Epithelial cell of prostate (primary cell): Measurements from ENCODE around the gene EPB41L2.
"Not testable (repeated sequence)": the region's sequence is repeated elsewhere in the genome, so short reads cannot be mapped to it uniquely, and the experiment has no call there.

ENCODE experiments used
- DNase-seq: peaks from one replicate; pipeline ENCODE4 v3.0.0-alpha.2; 2011; ENCODE audit warnings: low read depth, low spot score
- H3K27ac ChIP-seq: fragments of 450-650 bp; 2 replicates; pipeline ENCODE4 v1.5.1; 2017; ENCODE audit warnings: mild to moderate bottlenecking

EPB41L2 gene

DNA sequence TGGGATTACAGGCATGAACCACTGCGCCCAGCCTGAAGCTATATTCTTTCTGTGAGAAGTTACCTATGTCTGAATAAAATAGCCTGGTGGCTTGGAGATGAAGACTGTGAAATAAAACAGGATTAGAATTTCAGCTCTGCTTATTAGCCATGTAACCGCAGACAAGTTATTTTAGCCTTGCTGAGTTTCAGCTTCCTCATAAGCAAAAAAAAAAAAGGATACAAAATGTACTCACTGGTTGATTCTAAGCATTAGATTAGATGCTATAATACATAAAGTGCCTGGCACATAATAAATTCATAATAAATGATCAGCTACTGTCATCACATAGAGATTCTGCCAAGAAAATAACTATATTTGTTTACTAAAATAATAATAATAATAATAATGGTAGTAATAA, 98.8 kb downstream of the EPB41L2 start:
- no peak overlapping the region for H3K27ac ChIP-seq
- DNase-seq = no peak

DNA sequence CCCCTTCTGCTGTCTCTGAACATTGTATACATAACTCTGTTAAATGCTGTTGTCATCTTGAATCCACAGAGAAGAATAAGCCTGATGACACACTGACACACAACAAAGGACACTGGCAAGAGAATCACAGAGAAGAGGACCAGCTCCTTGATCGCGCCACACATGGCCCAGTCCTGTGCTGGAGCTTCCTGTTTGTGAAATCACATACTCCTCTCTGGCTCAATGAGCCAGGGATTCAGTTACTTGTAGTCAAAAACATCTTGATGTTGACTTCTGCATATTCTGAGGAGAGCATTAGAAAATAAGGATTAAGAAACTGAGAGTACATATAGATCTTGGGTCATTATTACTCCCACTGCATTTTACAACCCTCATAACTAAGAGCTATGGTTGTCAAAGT, 100.1 kb downstream of the EPB41L2 start:
- no peak for DNase-seq

DNA sequence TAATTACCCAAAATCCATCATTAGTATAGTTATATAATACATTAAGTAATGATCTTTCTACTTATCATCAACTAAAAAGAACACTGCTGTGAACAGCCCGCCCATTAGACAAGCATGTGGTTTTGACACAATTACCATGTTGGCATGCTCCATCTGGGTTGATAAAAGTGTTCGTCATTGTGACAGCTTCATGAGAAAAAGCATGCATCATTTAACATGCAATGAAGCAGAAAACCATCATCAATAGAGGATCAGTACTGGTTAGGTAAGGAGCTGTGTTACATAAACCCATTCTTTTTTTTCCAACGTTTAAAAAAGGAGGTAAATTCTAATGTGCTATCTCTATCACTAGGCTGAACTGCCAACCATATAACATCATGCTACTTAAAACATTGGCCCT, 101.9 kb downstream of the EPB41L2 start:
- no peak for DNase-seq

More for the DNA sequence above, 100.1 kb downstream of the EPB41L2 start:
- no peak overlapping the region for H3K27ac ChIP-seq

DNA sequence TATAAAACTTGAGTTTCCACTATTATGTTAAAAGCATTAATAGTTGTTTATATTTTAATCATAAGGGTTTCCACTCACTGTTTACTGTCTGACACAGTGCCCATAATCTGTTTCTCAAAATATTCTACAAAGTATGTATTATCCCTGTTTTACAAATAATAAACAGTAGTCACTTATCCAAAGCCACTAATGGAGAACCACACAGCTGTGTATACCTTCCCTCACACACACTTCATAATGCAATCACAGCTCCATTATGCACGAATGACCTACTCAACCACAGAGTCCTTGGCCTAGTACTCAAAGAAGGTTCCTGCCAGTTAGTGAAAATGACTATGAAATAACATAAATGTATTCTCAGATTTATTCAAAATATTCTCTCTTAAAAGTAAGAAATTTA, 103.1 kb downstream of the EPB41L2 start:
- DNase-seq = no peak
- H3K27ac ChIP-seq = no peak overlapping the region

More for the DNA sequence above, 101.9 kb downstream of the EPB41L2 start:
- H3K27ac ChIP-seq = no peak overlapping the region

DNA sequence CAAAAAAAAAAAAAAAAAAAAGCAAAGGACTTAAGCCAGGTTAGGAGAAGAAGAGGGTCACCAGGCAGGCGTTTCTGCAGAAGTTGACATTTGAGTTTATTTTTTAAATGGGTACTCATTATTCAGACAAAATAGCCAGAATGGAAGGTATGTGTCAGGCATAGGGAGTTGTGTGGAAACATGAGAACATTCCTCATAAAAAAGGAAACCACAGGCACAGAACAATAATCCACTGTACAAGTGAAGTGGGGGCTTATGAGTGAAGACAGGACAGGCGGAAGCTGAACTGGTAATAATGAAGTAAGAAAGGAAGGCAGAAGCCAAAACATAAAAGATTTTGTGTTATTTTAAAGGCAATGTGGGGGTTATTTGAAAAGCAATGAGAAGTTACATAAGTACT, 104.6 kb downstream of the EPB41L2 start:
- DNase-seq = no peak
- no peak overlapping the region for H3K27ac ChIP-seq

DNA sequence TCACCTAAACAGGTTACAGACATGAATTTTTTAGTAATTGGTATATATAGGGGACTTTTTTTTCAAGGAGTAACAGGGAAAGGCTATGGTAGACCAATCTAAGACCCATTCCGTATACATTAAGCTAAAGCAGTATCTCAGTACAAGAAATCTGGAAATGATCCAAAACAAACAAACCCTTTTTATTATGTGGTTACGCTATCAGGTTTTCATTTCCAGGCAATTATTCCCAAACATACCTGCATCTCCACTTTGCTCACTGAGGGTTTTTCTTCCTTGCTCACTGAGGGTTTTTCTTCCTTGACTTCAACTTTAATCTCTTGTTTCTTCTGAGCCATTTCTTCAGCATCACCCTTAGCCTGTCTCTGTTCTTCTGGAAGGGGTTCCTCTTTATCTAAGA, 107.3 kb downstream of the EPB41L2 start:
- no peak for DNase-seq

DNA sequence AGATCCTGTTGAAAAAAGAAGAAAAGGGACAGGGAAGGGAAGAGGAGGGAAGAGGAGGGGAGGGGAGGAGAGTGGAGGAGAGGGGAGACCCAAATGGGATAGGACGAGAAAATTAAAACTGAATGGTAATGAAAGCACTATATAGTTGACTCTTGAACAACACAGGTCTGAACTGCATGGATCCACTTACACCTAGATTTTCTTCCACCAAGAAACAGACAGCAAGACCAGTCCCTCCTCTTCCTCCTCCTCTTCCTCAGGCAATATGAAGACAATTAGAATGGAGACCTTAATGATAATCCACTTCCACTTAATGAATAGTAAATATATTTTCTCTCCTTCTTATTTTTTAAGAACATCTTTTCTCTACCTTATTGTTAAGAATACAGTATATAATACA, 113.5 kb downstream of the EPB41L2 start:
- no peak for DNase-seq
- no peak overlapping the region for H3K27ac ChIP-seq

More for the DNA sequence above, 107.3 kb downstream of the EPB41L2 start:
- no peak overlapping the region for H3K27ac ChIP-seq

DNA sequence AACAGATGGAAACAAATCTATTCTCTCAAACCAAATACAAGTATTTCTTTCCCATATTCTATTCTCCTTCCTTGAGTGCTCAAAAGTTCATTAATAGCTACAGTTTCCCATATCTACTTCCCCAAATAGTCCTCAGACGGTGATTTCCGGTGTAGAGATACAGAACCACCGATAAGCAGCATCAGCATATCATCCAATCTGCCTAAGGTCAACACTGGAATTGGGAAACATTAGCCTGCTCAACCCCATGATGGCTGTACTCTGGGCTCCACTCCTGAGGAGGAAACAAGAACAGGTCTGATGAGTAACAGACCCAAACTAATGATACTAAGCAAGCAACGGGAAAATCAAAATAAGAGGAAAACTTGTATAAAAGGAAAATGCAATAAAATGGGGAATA, 115.6 kb downstream of the EPB41L2 start:
- no peak overlapping the region for H3K27ac ChIP-seq
- DNase-seq = no peak

DNA sequence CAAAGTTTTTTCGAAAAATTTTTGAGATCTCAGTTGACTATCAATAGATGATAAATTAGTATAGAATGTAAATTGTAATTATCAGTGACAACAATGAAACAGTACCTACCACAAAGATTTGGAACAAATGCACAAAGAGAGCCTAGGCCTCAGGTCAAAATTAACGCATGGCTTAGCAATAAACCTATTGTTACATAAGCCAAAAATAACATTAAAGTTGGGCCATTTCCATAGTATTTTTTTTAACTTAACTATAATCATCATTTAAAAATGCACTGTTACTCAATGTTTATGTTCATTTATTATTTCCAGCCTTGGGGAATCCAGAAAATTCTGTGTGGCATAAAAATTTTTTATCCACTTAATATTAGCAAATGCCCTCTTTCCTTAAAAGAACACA, 117.0 kb downstream of the EPB41L2 start:
- H3K27ac ChIP-seq = no peak overlapping the region
- no peak for DNase-seq

DNA sequence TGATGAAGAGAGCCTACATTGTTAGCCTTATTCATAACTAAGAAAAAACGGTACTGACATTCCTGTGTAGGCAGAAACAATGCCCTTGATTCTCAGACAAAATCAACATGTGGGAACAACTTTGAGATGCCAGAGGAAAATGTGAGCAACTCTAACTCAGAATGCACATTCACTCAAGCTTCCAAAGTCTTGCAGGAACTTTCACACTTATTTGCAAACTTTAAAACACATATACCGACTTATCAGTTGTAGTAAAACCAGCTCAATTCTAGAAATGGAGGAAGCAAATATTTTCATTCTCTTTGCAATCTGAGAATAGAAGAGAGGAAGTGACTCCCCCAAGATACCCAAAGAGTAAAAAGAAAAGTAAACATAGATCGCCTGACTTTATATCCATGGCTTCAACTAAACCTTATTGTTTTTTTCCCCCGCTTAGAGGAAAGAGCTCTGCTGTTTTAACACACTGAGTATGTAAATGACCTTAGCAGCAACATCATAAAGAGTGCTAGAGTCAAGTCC, 117.6 kb downstream of the EPB41L2 start:
- H3K27ac ChIP-seq = no peak overlapping the region
- DNase-seq = no peak

DNA sequence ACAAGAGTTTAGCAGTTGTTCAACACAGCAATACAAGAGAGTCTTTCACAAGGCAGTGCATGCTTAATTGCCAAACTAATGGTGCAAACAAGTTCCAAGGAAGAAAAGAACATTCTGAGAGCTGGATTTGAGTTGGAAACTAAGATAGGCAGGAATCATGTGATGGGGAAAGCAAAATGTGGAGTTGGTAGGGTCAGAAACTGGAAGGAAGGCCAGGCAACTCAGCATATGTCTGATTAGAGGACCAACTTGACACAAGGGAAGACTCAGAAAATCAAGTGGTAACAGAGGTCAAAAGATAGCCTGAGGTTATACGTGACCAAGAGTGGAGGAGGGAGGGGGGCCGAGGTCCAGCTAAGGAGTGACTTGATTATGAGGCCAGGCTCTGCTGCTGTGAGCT, 118.6 kb downstream of the EPB41L2 start:
- DNase-seq = no peak
- no peak overlapping the region for H3K27ac ChIP-seq

DNA sequence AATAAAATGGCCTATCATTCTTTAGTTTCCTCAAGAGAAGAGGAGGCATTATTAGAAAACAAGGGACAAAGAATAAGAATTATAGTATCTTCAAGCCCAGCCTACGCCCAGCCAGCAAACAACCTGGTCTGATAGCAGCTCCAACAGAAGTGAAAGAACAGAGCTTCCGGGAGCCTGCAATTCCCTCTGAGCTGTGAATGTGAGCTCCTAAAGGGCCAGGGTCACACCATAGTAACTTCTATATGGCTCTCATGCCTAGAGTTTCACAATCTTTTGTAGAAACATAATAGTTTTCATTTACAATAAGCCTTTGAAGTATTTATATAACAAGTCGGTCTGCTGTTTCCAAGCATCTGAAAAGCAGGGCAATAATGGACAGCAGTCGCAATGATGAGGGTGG, 119.3 kb downstream of the EPB41L2 start:
- DNase-seq = no peak

DNA sequence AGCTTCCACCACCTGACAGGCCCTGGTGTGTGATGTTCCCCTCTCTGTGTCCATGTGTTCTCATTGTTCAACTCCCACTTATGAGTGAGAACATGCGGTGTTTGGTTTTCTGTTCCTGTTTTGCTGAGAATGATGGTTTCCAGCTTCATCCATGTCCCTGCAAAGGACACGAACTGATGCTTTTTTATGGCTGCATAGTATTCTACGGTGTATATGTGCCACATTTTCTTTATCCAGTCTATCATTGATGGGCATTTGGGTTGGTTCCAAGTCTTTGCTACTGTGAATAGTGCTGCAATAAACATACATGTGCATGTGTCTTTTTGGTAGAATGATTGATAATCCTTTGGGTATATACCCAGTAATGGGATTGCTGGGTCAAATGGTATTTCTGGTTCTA, 120.3 kb downstream of the EPB41L2 start:
- H3K27ac ChIP-seq, DNase-seq: not testable (repeated sequence)

More for the DNA sequence above, 119.3 kb downstream of the EPB41L2 start:
- no peak overlapping the region for H3K27ac ChIP-seq

DNA sequence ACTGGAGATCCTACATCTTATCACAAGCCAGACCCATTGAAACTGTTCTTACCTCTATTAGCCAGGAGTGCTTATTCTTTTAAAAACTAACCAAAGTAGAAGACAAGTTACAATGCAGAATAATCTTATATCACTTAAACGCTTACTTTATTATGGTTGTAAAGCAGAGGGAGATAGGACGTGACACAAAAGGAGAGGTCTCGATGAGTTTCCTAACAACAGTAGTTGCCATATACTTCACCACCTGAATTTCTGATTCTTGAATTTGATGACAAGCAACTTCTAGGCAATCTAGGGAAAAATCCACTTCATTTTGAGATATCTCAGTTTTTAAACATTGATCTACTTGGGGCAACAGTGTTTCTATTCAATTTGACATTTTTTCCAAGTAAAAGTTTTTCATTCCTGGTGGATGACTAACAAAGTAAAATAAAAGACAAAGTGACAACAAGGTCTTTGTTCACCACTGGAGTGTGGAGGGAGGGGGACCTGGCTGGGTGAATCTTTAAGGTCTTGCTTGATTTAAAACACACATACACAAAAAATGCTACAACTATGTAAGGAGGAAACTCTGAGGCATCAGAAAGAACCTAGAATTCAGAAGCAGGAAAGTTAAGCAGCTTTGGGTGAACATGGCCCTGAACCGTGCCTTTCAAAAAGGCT, 125.0 kb downstream of the EPB41L2 start:
- no peak overlapping the region for H3K27ac ChIP-seq
- no peak for DNase-seq

DNA sequence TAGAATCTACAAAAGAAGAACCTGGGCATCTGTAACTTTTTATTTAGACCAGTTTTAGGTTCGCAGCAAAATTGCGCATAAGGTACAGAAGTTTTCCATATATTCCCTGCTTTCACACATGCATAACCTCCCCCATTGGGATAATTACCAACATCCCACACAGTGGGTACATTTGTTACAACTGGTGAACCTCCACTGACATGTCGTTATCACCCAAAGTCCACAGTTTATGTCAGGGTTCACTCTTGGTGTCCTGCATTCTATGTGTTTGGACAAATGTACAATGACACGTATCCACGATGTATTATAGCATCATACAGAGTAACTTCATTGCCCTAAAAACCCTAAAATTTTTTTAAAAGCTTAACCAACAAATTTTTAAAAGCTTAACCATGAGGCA, 126.1 kb downstream of the EPB41L2 start:
- no peak for DNase-seq
- H3K27ac ChIP-seq = no peak overlapping the region

DNA sequence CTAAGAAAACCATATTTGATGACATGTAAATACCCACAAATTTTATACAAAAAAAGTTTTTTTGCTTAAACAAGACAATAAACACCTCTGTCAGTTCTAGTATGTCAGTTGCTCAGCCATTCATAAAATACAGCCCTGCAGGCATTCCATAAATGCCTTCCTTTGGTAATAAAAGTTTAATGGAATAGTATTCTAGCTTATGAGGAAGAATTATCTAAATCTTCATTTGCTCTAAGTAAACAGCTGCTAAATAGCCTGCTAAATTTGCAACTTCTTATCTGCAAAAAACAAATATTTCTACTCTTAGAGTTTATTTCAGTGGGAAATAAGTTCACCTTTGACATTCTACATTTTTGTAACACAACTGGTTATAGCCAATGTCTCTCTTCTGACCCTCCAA, 127.1 kb downstream of the EPB41L2 start:
- no peak overlapping the region for H3K27ac ChIP-seq
- DNase-seq = no peak

DNA sequence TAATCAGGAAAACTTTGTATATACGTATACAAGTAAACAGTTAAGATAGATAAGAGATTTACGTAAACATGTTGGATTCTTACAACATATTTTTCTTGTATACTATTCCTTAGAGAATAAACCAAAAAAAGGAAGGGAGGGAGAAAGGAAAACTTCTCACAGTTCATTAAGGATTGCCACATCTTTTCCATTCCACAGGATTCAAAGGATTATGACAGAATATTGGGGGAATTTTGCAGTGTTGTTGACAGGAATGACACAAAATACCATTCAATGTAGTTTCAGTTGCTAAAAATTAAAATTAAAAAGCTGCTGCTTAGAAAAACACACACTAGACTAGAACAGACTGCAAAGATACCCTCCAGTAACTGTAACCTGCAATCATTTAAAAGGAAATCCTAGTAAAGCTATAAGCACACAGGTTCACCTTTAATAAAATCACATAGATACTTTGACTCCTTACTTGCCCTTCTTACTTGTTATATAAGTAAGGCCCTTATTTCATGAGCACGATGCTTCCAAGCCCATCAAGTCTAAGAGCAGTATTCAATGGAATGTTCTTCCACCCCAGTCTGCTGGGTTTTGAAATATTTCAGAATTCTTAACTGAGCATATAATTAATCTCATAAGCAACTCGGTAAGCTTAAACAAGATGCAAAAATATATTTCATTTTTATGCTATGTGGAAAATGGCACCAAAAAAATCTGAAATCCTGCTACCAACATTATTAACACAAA, 128.0 kb downstream of the EPB41L2 start:
- no peak for DNase-seq
- no peak overlapping the region for H3K27ac ChIP-seq

DNA sequence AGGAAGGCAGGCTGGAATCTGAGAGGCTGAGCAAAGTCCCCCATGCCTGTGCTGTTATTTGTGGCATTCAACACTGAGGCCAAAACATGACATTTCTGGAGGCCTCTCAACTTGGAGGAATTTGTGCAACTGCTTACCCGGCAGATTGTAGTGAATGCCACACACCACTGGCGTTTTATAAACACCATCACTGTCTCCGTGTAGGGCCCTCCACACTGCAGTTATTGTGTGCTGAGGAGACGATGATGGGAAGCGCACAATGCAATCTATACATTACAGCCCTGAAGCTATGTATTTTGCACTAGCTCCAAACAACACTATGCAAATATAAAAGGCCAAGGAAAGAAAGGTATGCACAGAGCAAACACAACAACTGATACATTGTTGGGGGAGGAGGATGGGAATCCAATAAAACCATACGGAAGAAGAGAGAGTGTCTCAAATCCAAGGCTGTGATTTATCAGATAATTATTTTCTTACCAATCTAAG, 129.3 kb downstream of the EPB41L2 start:
- H3K27ac ChIP-seq = no peak overlapping the region
- DNase-seq = no peak

DNA sequence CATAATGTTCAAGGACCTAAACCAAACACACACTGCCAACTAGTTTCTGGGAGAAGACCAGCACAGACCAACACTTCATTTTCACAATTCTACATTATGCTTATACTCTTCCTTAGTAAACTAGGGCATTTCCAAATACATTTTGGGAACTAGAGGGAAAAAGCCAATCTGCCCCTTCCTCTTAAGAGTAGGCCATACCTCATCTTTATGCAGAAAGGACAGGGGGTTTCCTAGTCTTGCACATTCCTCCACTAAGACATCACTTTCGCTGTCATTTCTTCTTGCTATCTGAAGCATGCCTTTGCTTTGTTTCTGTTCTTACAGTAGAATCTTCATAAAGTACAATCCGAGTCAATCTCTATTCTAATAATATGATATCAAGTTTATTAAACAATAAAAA, 130.1 kb downstream of the EPB41L2 start:
- H3K27ac ChIP-seq = no peak overlapping the region
- no peak for DNase-seq

DNA sequence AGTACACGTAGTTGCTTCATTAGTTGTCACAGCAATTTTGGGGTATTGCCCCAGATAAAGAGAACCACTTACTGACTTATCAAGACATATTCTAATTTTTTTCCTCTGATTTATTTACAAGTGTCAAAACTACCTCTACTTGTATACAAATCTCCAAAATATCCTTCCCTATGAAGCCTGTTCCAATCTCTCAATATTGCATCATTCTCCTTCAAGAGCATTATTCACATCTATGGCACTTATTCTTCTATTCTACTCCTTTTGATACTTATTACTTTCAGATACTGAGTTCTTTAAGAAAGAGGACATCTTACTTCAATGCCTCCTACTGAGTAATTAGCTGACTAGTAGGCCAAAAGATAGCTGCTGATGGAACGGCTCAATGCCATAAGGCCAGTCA, 130.6 kb downstream of the EPB41L2 start:
- no peak for DNase-seq
- no peak overlapping the region for H3K27ac ChIP-seq

DNA sequence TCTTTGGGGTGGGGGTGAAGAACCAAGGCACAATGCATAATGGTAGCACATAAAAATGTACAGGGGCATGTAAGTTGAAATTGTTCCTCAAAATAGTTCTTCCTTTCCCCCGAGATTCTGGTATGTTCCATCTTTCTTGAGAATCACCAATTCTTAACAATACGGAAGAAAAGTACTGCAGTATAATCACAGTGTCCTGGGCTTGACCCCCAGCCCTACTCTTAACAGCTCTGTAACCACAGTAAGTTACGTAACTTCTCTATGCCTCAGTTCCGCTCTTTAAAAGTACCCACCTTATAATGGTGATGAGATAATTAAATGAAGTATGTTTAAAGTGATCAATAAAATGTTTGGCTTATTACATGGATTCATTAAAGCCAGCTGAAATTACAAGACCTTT, 131.4 kb downstream of the EPB41L2 start:
- no peak for DNase-seq
- no peak overlapping the region for H3K27ac ChIP-seq
